ENCODE measurements around the gene EFNA2.
"Not testable (repeated sequence)": the region's sequence is repeated elsewhere in the genome, so short reads cannot be mapped to it uniquely, and the experiment has no call there.

EFNA2 gene

GRCh38 chr19:1322198-1322981 is 36.7 kb downstream of the EFNA2 start:
- no peak for DNase-seq

- no peak for DNase-seq
Observed at GRCh38 chr19:1324249-1324805, 38.7 kb downstream of the EFNA2 start.

GRCh38 chr19:1324806-1325567 is 39.3 kb downstream of the EFNA2 start:
- peak; percentile 44 for DNase-seq

GRCh38 chr19:1325568-1326294 is 40.1 kb downstream of the EFNA2 start:
- no peak for DNase-seq

GRCh38 chr19:1327125-1327524 is 41.5 kb downstream of the EFNA2 start:
- peak; percentile 14 for DNase-seq

GRCh38 chr19:1332208-1332607 is 46.5 kb downstream of the EFNA2 start:
- DNase-seq: not testable (repeated sequence)

- no peak for DNase-seq
Observed at GRCh38 chr19:1336079-1336684, 50.5 kb downstream of the EFNA2 start.

GRCh38 chr19:1340681-1341469 is 55.2 kb downstream of the EFNA2 start:
- DNase-seq: no peak

GRCh38 chr19:1343041-1343440 is 57.4 kb downstream of the EFNA2 start:
- no peak for DNase-seq

GRCh38 chr19:1349211-1349610 is 63.5 kb downstream of the EFNA2 start:
- no peak for DNase-seq

- DNase-seq: no peak
Observed at GRCh38 chr19:1350867-1351266, 65.2 kb downstream of the EFNA2 start.
